HAP-1 (cell line): ENCODE measurements around the gene DRC3.

Experiments used
- DNase-seq, 2 experiments: peaks; one replicate each; pipeline ENCODE4 v3.0.0-alpha.2; 2016 to 2020; ENCODE audit warnings: low spot score in 2 of 2
- H3K27me3 ChIP-seq: fragments of 250-450 bp; sonication (Bioruptor Pico); 2 replicates; pipeline ENCODE4 v1.5.1; 2020; ENCODE audit warnings: low read depth, mild to moderate bottlenecking, moderate library complexity
- H3K36me3 ChIP-seq: fragments of 250-450 bp; sonication (Bioruptor Pico); replicated peaks from 2 replicates; pipeline ENCODE4 v1.5.1; 2020; ENCODE audit warnings: mild to moderate bottlenecking
- H3K4me1 ChIP-seq: fragments of 250-450 bp; sonication (Bioruptor Pico); 2 replicates; pipeline ENCODE4 v1.5.1; 2020; ENCODE audit warnings: mild to moderate bottlenecking
- H3K4me3 ChIP-seq: fragments of 250-450 bp; sonication (Bioruptor Pico); 2 replicates; pipeline ENCODE4 v1.5.1; 2020; ENCODE audit warnings: mild to moderate bottlenecking, moderate library complexity
- H3K9me3 ChIP-seq: fragments of 250-450 bp; sonication (Bioruptor Pico); 2 replicates; pipeline ENCODE4 v1.5.1; 2020; ENCODE audit warnings: mild to moderate bottlenecking, moderate library complexity
- in situ Hi-C: fragments of 300-500 bp; cut with MboI; formaldehyde crosslinking; loops from 3 replicates; pipeline ENCODE4 v1.14.3; 2020; ENCODE audit warnings: low sequenced_read_pairs, inconsistent platforms, mixed read lengths

Gene DRC3

DNA sequence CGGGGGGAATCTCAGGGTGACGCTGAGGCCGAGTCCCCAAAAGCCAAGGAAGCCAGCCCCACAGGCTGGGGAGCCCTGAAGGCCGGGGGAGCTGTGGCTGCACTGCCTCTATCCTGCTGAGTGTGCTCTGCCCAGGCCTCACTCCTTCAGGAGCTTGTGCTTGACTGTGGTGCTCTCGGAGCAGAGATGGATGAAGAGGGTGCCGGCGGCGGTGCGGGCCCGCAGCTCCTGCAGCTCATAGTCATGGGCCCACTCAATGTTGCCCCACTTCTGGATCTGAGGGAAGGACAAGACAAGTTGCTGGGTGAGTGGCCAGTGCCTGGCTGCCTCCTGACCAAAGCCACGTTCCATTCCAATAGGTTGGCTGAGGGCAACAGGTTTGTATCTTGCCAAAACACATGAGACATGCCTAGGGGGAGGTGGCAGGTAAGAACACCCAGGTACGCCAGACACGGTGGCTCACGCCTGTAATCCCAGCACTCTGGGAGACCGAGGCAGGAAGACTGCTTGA is 45.8 kb downstream of the DRC3 start:
- H3K9me3 ChIP-seq: no peaks in the 10 kb centered on the region
- no peak for DNase-seq
- H3K36me3 ChIP-seq: peaks cover 5% of the 10 kb centered on the region
- in situ Hi-C loops: no loop called here
- peaks cover 9% of the 10 kb centered on the region for H3K4me1 ChIP-seq
- no peaks in the 10 kb centered on the region for H3K27me3 ChIP-seq
- no peak overlapping the region for H3K4me3 ChIP-seq

DNA sequence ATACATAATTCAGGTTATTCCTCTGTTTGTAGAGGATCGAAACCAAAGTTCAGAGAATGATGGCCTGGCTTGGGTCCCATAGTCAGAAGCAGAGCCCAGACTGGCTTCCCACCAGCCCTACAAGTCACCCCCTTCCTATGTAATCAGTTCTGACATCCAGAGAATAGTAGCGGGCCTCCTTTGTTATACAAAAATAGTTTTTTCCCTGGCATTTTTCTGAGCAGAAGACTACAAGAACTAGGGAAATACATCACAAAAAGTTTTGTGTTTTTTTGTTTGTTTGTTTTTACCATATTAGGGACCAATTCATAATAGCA is 47.1 kb downstream of the DRC3 start:
- Histone ChIP-seq H3K9me3 (no peaks in the 10 kb centered on the region), H3K36me3 (peaks cover 5% of the 10 kb centered on the region; the same call in 1 of the 2 replicates), H3K27me3 (no peaks in the 10 kb centered on the region), H3K4me1 (peaks cover 9% of the 10 kb centered on the region), H3K4me3 (no peak overlapping the region)
- DNase-seq: peak in 1 of 2 experiments; percentile 17
- in situ Hi-C loops: no loop called here

DNA sequence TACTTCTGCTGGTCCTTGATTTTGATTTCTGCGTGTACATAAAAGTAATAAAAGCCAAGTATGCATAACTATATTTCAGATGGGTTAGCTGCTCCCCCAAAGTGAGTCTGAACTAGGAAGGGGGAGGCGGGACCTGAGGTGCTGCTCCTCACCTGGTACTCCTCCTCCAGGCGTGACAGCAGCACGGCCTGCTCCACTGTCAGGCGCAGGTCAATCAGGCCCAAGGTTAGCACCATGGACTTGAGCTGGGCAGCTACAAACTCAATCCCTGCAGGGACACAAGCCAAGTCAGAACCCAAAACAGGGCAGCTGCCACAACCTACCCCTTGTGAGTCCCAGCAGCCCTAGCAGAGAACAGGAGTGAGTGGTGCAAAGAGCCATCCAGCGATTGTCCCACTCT is 48.3 kb downstream of the DRC3 start:
- Histone ChIP-seq H3K9me3 (no peaks in the 10 kb centered on the region), H3K27me3 (no peaks in the 10 kb centered on the region), H3K4me1 (peaks cover 9% of the 10 kb centered on the region), H3K4me3 (no peak overlapping the region), H3K36me3 (peaks cover under 1% of the 10 kb centered on the region; the same call in 1 of the 2 replicates)
- DNase-seq: no peak
- in situ Hi-C loops: no loop called here

DNA sequence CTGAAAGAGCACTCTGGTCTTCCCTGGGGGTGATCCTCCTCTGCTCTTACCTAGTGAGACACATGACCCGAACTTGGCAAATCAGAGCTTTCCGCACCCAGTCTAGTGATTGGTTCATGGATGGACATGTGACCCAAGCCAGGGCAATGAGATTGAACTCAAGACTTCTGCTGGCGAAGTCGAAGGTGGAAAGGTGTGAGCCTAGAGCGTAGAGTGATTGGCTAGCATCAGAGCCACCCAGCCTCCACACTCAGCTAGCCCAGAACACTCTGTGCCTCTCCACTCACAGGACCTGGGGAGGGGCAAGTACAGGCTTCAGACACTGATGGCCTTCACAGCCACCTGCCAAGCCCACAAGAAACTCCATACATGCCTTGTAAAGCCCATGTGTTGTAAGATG is 48.7 kb downstream of the DRC3 start:
- DNase-seq: no peak
- H3K9me3 ChIP-seq: no peaks in the 10 kb centered on the region
- no peak overlapping the region for H3K4me3 ChIP-seq
- no peaks in the 10 kb centered on the region for H3K27me3 ChIP-seq
- H3K36me3 ChIP-seq: no peaks in the 10 kb centered on the region
- in situ Hi-C loops: no loop called here
- peaks cover 9% of the 10 kb centered on the region for H3K4me1 ChIP-seq

DNA sequence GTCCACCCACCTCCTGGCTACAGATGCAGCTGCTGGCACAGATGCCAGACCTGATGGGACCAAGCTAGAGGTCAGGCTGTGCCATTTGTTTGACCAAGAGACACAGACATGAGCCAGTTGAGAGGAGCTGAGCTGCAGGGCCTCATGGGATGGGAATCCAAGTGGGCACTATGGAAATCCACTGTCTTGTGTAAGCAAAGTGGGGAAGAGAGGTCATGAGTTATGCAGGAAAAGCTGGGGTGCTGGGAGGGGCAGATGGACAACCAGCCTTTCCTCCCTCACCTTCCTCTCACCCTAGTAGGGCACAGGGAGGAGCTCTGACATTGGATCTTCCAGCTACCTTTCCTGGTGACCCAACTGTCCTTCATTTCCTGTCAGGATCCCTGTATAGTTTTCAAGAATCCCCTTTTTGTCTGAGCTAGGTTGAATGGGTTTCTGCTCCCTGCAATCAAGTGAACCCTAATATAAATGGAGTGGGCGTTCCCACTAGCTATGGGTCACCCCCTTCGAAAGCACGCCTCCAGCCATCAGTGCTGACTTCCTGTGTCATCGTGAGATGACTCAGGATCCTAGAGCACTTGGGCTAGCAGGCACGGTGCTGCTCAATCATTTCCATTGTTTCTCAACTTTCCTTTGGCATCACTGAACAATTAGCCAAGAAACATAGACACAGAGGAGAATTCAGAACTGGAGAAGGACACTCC is 52.7 kb downstream of the DRC3 start:
- in situ Hi-C loops: no loop called here

DNA sequence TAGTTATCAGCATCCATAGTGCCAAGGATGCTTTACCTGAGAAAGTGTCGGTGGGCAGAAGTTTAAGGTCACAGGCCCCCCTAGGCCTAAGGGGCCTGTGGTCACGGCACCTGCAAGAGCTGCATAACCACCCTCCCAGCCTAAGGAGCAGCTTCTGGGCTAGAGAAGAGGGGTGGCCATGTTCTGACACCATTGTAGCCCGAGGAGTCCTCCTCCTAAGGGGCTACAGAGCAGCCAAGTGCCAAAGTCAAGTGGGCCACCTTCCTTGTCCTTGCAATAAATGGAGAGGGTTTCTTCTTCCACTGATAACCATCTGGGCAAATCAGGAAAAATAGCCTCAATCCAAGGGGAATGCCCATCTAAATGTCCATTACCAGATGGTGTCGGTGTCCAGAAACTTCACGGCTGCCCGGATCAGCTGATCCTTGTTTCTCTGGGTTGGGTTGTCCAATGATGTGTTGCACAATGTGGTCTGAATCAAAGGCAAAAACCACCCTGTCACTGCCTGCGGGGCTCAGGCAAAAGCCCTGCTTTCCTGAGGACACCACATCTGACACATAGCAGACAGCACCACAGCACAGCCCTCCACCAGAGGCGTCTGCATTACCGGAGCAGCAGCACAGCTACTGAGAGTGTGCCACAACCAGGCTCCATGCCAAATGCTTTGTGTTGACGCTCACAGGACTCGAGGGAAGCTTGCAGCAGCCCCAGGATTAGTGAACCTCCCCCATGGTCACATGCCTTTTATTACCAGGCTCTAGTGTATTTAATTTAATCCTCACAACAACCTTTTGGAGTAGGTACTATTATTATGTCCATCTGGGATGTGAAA is 53.5 kb downstream of the DRC3 start:
- Histone ChIP-seq H3K36me3 (no peaks in the 10 kb centered on the region), H3K4me3 (no peak overlapping the region), H3K4me1 (peaks cover 15% of the 10 kb centered on the region), H3K27me3 (no peaks in the 10 kb centered on the region), H3K9me3 (no peaks in the 10 kb centered on the region)
- in situ Hi-C loops: no loop called here
- DNase-seq: peak; percentile 12 to 62

More for the DNA sequence above, 52.7 kb downstream of the DRC3 start:
- peaks cover 15% of the 10 kb centered on the region for H3K4me1 ChIP-seq
- no peak overlapping the region for H3K4me3 ChIP-seq
- no peak for DNase-seq
- H3K27me3 ChIP-seq: no peaks in the 10 kb centered on the region
- H3K36me3 ChIP-seq: no peaks in the 10 kb centered on the region
- no peaks in the 10 kb centered on the region for H3K9me3 ChIP-seq

DNA sequence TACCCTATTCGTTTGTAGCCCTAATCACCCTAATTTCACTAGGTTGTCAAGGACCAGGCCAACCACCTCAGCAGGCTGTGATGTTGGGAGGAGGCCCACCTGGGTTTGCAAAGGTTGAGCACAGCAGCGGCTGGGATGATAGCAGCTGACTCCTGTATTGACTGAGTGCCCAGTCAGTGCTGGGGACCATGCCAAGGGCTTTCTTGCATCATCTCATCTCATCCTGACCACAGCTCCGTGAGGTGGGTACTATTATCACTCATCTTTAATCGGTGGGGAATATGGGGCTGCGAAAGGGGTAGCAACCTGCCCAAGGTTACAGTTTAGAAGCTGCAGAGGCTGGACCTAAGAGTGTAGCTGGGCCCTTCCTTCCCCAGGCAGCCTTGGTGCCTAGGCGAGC is 54.6 kb downstream of the DRC3 start:
- Histone ChIP-seq H3K27me3 (no peaks in the 10 kb centered on the region), H3K4me3 (no peak overlapping the region), H3K9me3 (no peaks in the 10 kb centered on the region), H3K4me1 (peaks cover 15% of the 10 kb centered on the region), H3K36me3 (no peaks in the 10 kb centered on the region)
- DNase-seq: no peak
- in situ Hi-C loops: no loop called here

DNA sequence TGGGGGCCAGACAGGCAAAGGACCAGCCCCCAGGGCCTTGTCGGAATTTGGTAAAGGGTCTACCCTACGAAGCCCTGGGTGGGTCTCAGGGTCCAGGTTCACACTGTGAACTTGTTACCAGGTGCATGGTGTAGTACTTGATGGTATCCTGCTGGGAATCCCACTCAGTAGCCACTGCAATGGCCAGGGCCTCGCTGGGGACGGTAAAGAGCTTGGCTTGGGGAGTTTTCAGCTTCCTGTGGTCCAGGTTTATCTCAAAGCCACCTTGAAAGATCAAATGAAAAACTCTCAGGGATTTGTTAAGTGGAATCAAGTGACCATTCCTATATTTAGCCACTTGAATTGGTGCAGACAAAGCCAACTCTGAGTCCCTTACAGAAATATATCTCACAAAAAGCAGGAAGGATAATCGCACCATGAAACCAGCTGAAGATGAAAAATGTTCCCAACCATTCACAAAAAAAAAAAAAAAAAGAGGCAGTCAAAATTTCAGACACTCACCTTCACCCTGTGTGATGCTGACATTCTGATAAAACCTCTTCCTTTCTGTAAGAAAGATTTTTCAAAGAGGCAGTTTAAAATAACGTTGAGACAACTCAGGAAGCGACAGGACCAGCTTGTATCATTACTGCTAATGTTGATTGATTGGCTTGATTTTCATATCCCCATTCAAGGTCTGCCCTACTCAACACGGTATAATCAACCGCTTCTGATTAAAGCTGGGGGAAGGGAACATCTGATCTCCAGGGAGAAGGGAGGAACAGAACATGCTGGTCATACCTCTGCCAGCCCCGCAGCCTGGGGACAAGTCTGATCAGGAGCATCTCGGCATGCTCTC is 55.7 kb downstream of the DRC3 start:
- no peaks in the 10 kb centered on the region for H3K36me3 ChIP-seq
- H3K4me1 ChIP-seq: peaks cover 15% of the 10 kb centered on the region
- no peak overlapping the region for H3K4me3 ChIP-seq
- in situ Hi-C loops: no loop called here
- DNase-seq: no peak
- no peaks in the 10 kb centered on the region for H3K9me3 ChIP-seq
- H3K27me3 ChIP-seq: no peaks in the 10 kb centered on the region

DNA sequence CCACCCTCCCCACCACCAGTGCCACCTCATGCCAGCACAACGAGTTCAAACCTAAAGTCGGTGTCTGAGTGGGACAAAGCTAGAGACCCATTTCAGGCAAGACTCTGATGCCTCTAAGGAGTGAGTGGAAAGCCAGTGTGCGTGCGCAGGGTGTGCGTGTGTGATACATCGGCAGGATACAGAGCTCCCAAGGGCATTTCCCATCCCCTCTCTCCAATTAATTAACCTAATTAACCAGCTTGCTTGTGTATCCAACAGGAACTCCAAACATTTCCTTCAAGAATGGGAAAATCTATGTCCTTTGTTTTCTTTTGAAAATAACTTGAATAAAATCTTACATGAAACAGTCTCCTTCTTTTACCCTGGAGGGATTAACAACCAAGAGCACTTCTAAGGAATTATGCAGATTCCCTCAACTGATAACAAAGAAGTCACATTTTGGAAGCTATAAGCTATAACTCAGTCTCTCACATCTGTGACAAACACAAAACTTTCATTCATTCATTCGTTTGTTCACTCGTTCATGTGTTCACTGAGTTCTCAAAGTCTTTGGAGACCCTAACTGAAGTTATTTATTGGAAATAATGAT is 56.4 kb downstream of the DRC3 start:
- Histone ChIP-seq H3K4me3 (no peak overlapping the region), H3K27me3 (no peaks in the 10 kb centered on the region), H3K36me3 (no peaks in the 10 kb centered on the region), H3K9me3 (no peaks in the 10 kb centered on the region), H3K4me1 (peaks cover 15% of the 10 kb centered on the region)
- in situ Hi-C loops: no loop called here
- peak; percentile 76 to 97 for DNase-seq

DNA sequence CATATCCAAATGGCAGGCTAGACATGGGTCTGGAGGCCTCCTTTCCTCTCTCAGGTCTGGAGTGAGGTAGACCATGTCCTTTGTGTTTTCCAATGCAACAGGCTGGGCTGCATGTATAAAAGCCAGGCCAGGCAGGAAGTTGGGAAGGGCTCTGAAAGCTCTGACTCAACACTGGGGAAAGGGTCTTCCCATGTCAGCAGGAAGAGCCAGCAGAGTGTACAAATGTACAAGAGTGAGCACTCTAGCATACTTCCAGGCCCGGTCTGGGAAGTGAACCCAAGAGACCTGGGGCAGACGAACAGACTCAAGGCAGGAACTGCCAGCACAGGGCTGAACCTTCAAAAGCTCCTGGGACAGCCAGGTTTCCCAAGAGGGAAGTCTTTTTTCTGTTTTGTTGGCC is 59.3 kb downstream of the DRC3 start:
- H3K27me3 ChIP-seq: no peaks in the 10 kb centered on the region
- in situ Hi-C loops: loop anchor here (10.0 kb wide), 2 partner anchors 207 to 357 kb away; no protein-coding TSS in a partner anchor
- H3K36me3 ChIP-seq: no peaks in the 10 kb centered on the region
- peaks cover 15% of the 10 kb centered on the region for H3K4me1 ChIP-seq
- no peak overlapping the region for H3K4me3 ChIP-seq
- H3K9me3 ChIP-seq: no peaks in the 10 kb centered on the region
- no peak for DNase-seq

DNA sequence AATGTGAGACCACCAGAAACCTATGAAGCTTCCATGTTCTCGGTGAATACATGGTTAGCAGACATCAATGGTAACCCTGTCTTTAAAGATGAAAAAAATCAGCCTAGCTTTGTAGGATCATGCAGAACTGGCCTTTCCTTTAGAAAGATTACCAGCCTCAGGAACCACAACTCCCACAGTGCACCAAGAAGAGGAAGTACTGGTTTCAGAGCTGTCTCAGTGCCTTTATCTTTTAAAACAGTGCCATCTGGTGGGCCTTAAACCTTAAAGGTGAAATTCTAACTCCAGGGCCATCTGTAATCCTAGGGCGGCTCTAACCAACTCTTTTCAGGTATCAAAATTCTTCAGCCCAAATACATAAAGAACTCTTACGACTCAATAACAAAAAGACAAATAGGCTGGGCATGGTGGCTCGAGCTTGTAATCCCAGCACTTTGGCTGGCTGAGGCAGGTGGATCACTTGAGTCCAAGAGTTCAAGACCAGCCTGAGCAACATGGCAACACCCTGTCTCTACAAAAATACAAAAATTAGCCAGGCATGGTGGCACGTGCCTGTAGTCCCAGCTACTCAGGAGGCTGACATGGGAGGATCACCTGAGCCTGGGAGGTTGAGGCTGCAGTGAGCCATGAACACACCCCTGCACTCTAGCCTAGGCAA is 60.9 kb downstream of the DRC3 start:
- DNase-seq: peak; percentile 67 to 87
- Histone ChIP-seq H3K27me3 (no peaks in the 10 kb centered on the region), H3K36me3 (no peaks in the 10 kb centered on the region), H3K4me1 (peaks cover 16% of the 10 kb centered on the region), H3K9me3 (no peaks in the 10 kb centered on the region), H3K4me3 (no peak overlapping the region)
- in situ Hi-C loops: loop anchor here (10.0 kb wide), 2 partner anchors 209 to 359 kb away; no protein-coding TSS in a partner anchor

DNA sequence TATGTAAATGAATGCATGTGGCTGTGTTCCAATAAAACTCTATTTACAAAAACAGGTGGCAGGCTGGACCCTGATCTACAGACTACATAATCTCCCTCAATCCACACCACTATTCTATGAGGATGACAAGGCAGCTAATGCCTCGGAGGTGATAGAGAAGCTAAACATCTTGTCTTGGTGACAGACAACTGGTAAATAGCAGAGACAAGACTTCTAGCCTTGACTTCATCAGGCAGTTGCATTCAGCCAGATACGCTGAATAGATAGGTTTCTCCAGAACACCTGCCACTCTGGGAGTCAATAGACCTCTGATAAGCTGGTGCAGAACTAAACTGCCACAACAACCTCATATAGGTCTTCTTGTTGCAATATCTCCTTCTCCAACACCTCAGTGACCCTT is 63.0 kb downstream of the DRC3 start:
- Histone ChIP-seq H3K4me3 (no peak overlapping the region), H3K27me3 (no peaks in the 10 kb centered on the region), H3K9me3 (no peaks in the 10 kb centered on the region), H3K36me3 (no peaks in the 10 kb centered on the region), H3K4me1 (peaks cover 12% of the 10 kb centered on the region)
- in situ Hi-C loops: loop anchor here (10.0 kb wide), 2 partner anchors 211 to 361 kb away; no protein-coding TSS in a partner anchor
- no peak for DNase-seq

DNA sequence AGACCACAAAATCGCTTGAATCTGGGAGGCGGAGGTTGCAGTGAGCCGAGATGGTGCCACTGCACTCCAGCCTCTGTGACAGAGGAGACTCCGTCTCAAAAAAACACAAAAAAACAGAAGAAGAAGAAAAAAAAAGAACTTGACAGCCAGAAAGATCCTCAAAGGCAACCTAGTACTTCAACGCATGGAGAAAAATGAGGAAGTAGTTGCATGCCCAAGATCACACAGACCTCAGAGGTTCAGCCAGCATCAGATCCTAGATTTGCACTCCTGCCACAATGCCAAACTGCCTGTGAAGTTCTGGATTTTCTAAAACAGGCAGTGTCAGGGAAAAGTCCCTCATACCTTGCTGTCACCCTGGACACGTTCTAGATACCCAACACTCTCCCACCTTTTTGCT is 64.8 kb downstream of the DRC3 start:
- Histone ChIP-seq H3K9me3 (no peaks in the 10 kb centered on the region), H3K4me3 (no peak overlapping the region), H3K36me3 (no peaks in the 10 kb centered on the region), H3K4me1 (peaks cover 15% of the 10 kb centered on the region), H3K27me3 (no peaks in the 10 kb centered on the region)
- no peak for DNase-seq
- in situ Hi-C loops: loop anchor here (10.0 kb wide), 2 partner anchors 213 to 363 kb away; no protein-coding TSS in a partner anchor
